Measurements from ENCODE around the gene PKDCC.
"Not testable (repeated sequence)": the region's sequence is repeated elsewhere in the genome, so short reads cannot be mapped to it uniquely, and the experiment has no call there.

PKDCC gene

GRCh38 chr2:42072349-42073118 lies 24.7 kb downstream of the PKDCC start:
- TF ChIP-seq, protein P1, sequence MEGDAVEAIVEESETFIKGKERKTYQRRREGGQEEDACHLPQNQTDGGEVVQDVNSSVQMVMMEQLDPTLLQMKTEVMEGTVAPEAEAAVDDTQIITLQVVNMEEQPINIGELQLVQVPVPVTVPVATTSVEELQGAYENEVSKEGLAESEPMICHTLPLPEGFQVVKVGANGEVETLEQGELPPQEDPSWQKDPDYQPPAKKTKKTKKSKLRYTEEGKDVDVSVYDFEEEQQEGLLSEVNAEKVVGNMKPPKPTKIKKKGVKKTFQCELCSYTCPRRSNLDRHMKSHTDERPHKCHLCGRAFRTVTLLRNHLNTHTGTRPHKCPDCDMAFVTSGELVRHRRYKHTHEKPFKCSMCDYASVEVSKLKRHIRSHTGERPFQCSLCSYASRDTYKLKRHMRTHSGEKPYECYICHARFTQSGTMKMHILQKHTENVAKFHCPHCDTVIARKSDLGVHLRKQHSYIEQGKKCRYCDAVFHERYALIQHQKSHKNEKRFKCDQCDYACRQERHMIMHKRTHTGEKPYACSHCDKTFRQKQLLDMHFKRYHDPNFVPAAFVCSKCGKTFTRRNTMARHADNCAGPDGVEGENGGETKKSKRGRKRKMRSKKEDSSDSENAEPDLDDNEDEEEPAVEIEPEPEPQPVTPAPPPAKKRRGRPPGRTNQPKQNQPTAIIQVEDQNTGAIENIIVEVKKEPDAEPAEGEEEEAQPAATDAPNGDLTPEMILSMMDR (conservative IDR thresholded peaks at IDR 0.05; ENCODE audit: control insufficient read depth, insufficient read depth, low read depth, low read length): no peak
- no peak for DNase-seq (ENCODE audit: low read depth)
- no peak overlapping the region for H3K4me3 ChIP-seq (ENCODE audit: control insufficient read depth, low read depth, low read length)

DNA sequence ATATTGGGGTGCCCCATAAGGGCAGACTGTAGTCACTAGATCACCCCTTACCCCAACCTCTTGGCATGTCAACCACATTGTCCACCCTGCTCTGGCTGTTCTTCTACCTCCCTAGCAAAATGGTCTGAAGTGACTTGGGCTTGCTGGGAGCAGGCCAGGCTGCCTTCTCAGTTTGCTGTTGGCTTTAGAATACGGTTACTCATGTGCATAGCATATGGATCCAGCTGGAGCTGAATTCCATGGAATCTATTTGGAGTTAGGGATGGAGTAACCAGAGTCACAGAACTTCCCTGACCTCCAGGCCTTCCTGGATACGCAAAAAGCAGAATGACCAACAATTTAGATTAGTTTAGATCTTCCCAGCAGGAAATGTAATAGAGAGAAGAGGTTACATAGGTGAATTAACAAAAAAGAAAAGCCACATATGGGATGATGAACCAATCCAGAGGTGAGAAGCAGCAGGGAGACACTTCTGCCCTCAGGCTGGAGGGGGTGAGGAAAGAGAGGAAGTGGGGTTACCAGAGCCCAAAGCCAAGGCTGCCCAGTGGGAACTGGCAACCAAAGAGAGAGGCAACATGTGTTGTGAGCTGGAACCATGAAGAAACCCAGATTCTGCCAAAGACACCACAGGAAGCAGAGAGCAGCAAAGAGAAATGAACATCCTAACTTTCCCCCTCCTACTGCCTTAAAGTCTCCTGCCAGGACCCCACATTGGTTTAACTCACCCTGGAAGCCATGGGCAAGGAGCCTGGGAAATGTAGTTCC lies 26.1 kb downstream of the PKDCC start:
- no peak overlapping the region for H3K4me3 ChIP-seq (ENCODE audit: control insufficient read depth, low read depth, low read length)
- TF ChIP-seq, protein P1 (conservative IDR thresholded peaks at IDR 0.05; ENCODE audit: control insufficient read depth, insufficient read depth, low read depth, low read length): no peak
- DNase-seq (ENCODE audit: low read depth): peak; percentile 48

DNA sequence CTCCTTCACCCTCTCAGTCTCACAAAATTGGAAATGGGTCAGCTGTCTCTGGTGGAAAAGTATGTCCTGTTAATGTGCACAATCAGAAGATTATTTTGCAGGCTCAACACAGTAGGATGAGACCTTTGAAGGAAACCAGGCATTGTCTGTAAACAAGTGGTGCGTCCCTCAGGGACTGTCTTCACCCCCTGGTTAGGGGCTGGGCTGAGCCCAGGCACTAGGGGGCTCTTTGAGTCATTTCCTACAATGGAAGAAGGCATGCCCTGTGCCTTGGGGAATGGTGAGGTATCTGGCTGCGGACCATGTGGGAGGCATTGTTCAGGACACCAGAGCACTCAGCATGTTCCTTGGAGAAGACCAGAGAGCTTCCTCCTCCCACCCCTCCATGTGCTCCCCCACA lies 26.8 kb downstream of the PKDCC start:
- H3K4me3 ChIP-seq (ENCODE audit: control insufficient read depth, low read depth, low read length): no peak overlapping the region
- peak; percentile 62 for DNase-seq (ENCODE audit: low read depth)
- TF ChIP-seq, protein P1 (conservative IDR thresholded peaks at IDR 0.05; ENCODE audit: control insufficient read depth, insufficient read depth, low read depth, low read length): no peak

DNA sequence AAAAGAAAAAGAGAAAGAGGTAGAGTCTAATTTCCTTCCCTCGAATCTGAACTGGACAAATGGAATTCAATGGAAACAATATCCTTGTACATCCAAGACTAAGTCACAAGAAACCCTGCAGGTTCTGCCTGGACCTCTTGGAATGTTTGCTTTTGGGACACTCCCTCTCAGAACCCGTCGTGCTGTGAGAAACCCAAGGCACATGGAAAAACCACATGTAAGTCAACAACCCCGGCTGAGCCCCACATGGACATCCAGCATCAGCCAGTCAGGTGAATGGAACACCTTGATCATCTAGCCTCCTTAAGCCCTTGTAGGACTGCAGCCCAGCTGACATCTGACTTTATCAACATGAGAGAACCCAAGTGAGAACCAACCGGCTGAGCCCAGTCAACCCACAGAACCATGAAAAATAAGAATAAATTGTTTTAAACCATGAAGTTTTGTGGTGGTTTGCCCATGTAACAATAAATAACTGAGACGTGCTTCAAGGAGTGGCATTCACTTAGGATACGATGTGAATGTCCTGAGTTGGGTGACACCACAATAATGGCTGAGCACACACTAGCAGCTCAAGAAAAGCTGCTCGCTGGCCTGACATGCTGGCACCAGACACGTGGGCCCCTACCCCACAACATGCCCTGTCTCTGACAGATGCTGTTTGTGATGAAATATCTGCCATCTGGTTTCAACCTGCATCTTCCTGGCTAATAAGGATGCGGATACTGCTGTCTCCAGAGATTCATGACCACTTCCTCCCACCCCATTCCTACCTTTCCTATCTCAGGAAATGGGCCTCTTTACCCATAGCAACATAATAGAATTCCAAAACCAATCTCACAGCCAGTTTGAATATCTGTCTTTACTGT lies 28.8 kb downstream of the PKDCC start:
- TF ChIP-seq, protein P1 (conservative IDR thresholded peaks at IDR 0.05; ENCODE audit: control insufficient read depth, insufficient read depth, low read depth, low read length): no peak
- no peak overlapping the region for H3K4me3 ChIP-seq (ENCODE audit: control insufficient read depth, low read depth, low read length)
- no peak for DNase-seq (ENCODE audit: low read depth)

DNA sequence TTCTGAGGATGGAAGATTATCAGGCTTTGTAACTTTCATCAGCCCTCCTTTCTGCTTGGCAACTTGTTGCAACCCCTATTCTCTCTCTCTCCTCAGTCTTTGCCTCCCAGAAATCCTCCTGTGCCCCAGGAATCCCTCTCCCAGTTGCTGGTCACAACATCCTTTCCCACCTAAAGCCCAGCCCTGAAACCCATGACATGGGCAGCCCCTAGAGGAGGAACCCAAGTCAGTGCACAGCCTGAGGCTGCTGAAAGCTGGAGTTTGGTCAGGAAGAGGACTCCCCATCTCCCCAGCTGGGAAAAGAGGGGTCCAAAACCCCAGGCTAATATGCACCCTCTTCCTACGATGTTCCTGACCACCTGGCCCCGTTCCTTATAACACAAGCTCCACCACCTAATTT lies 29.5 kb downstream of the PKDCC start:
- H3K4me3 ChIP-seq (ENCODE audit: control insufficient read depth, low read depth, low read length): no peak overlapping the region
- no peak for DNase-seq (ENCODE audit: low read depth)
- TF ChIP-seq, protein P1 (conservative IDR thresholded peaks at IDR 0.05; ENCODE audit: control insufficient read depth, insufficient read depth, low read depth, low read length): peak; percentile 24

DNA sequence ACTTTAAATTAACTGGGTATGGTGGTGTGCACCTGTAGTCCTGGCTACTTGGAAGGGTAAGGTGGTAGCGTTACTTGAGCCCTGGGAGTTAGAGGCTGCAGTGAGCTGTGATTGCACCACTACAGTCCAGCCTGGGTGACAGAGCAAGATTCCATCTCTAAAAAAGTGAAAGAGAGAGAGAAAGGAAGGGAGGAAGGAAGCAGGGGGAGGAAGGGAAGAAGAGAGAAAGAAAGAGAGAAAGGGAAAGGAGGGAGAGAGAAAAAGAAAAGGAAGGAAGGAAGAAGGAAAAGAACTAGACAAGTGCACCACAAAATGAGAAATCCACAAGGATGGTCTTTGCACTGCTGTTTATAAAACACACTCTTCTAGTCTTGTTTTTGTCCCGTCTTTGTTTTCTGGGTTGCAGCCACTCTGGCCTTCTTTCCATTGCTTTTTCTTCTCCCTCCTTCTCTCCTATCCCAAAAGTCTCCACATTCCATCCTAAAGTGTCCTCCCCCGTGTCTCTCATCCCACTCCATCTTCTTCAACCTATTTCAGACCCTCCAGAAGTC lies 32.0 kb downstream of the PKDCC start:
- no peak overlapping the region for H3K4me3 ChIP-seq (ENCODE audit: control insufficient read depth, low read depth, low read length)
- TF ChIP-seq, protein P1 (conservative IDR thresholded peaks at IDR 0.05; ENCODE audit: control insufficient read depth, insufficient read depth, low read depth, low read length): no peak
- DNase-seq (ENCODE audit: low read depth): no peak

GRCh38 chr2:42081151-42081550 lies 33.3 kb downstream of the PKDCC start:
- peak; percentile 56 for DNase-seq (ENCODE audit: low read depth)
- H3K4me3 ChIP-seq (ENCODE audit: control insufficient read depth, low read depth, low read length): not testable (repeated sequence)

Data from fibroblast of mammary gland (primary cell).